GM06990 (cell line): ENCODE data around the gene SAP30BP.
A peak's percentile ranks its signal among the peaks of the same experiment; 100 is the strongest.

Experiments used
- DNase-seq: peaks from one replicate; pipeline ENCODE4 v3.0.0-alpha.2; 2011; ENCODE audit not compliant: insufficient read length; ENCODE audit errors: extremely low read depth
- H3K27me3 ChIP-seq: replicated peaks from 2 replicates; pipeline ENCODE4 v1.6.0; 2011; ENCODE audit warnings: low read length; ENCODE audit not compliant: control insufficient read depth, insufficient read depth
- H3K36me3 ChIP-seq: 2 replicates; pipeline ENCODE4 v1.5.1; 2011; ENCODE audit warnings: low read length; ENCODE audit not compliant: control insufficient read depth, insufficient read depth
- H3K4me3 ChIP-seq: replicated peaks from 2 replicates; pipeline ENCODE4 v1.5.1; 2011; ENCODE audit warnings: low read depth, mild to moderate bottlenecking, control low read depth, low read length
- CTCF ChIP-seq: IDR thresholded peaks from 2 replicates; pipeline ENCODE4 v1.5.1; 2011; ENCODE audit warnings: low read length, control low read depth, mild to moderate bottlenecking, inconsistent platforms; ENCODE audit not compliant: insufficient read depth, poor library complexity, severe bottlenecking

Gene SAP30BP

GRCh38 chr17:75652934-75653549 is 14.1 kb upstream of the SAP30BP start:
- H3K36me3 ChIP-seq = peaks cover 16% of the 10 kb centered on the region
- no peaks in the 10 kb centered on the region for H3K27me3 ChIP-seq
- TF ChIP-seq CTCF = peak; percentile 75
- no peak for DNase-seq
- no peak overlapping the region for H3K4me3 ChIP-seq

GRCh38 chr17:75654176-75654575 is 13.0 kb upstream of the SAP30BP start:
- Histone ChIP-seq H3K4me3 (no peak overlapping the region), H3K36me3 (peaks cover 19% of the 10 kb centered on the region), H3K27me3 (no peaks in the 10 kb centered on the region)
- no peak for DNase-seq
- no peak for TF ChIP-seq CTCF

GRCh38 chr17:75658237-75658636 is 8.9 kb upstream of the SAP30BP start:
- no peak for TF ChIP-seq CTCF
- H3K4me3 ChIP-seq = no peak overlapping the region
- H3K36me3 ChIP-seq = peaks cover 27% of the 10 kb centered on the region
- DNase-seq = no peak
- H3K27me3 ChIP-seq = no peaks in the 10 kb centered on the region

GRCh38 chr17:75661531-75661930 is 5.6 kb upstream of the SAP30BP start:
- DNase-seq = no peak
- no peaks in the 10 kb centered on the region for H3K27me3 ChIP-seq
- H3K4me3 ChIP-seq = no peak overlapping the region
- no peak for TF ChIP-seq CTCF
- H3K36me3 ChIP-seq = peaks cover 26% of the 10 kb centered on the region

- Histone ChIP-seq H3K4me3 (no peak overlapping the region), H3K27me3 (no peaks in the 10 kb centered on the region), H3K36me3 (peaks cover 26% of the 10 kb centered on the region)
- DNase-seq = no peak
- no peak for TF ChIP-seq CTCF
Observed at GRCh38 chr17:75662511-75662910, 4.6 kb upstream of the SAP30BP start.

- DNase-seq = peak; percentile 81
- TF ChIP-seq CTCF = no peak
- Histone ChIP-seq H3K4me3 (peak overlapping the region; percentile 2; the same call in 1 of the 2 replicates), H3K36me3 (peaks cover 21% of the 10 kb centered on the region), H3K27me3 (no peaks in the 10 kb centered on the region)
Observed at GRCh38 chr17:75664099-75664549, 3.0 kb upstream of the SAP30BP start.
